Activated CD4-positive, alpha-beta T cell treated with anti-CD3 and anti-CD28 coated beads, Interleukin-2, amount 50 U/mL, for 1 hour (primary cell): ENCODE results near the gene PRKCE.

Experiments
- DNase-seq: peaks from one replicate; pipeline ENCODE4 v3.0.0-alpha.2; 2020

PRKCE gene

GRCh38 chr2:46072101-46072820 is 420.8 kb downstream of the PRKCE start:
- DNase-seq, result no peak

- DNase-seq, result no peak
These were observed 422.1 kb downstream of the PRKCE start for GRCh38 chr2:46073540-46074046.

- DNase-seq, result no peak
These were observed 423.0 kb downstream of the PRKCE start for GRCh38 chr2:46074501-46074900.

- no peak for DNase-seq
These were observed 424.4 kb downstream of the PRKCE start for GRCh38 chr2:46075848-46076247.

- DNase-seq, result no peak
These were observed 424.8 kb downstream of the PRKCE start for GRCh38 chr2:46076251-46076650.

GRCh38 chr2:46076875-46077274 is 425.4 kb downstream of the PRKCE start:
- DNase-seq, result no peak

GRCh38 chr2:46077522-46078107 is 426.1 kb downstream of the PRKCE start:
- DNase-seq, result no peak

GRCh38 chr2:46079985-46080560 is 428.6 kb downstream of the PRKCE start:
- DNase-seq, result no peak

- no peak for DNase-seq
These were observed 431.3 kb downstream of the PRKCE start for GRCh38 chr2:46082531-46083485.

GRCh38 chr2:46086578-46087070 is 435.1 kb downstream of the PRKCE start:
- DNase-seq, result no peak

GRCh38 chr2:46087492-46087891 is 436.0 kb downstream of the PRKCE start:
- DNase-seq, result no peak

GRCh38 chr2:46091004-46091403 is 439.5 kb downstream of the PRKCE start:
- DNase-seq, result no peak

GRCh38 chr2:46091961-46092667 is 440.6 kb downstream of the PRKCE start:
- no peak for DNase-seq

GRCh38 chr2:46094689-46095088 is 443.2 kb downstream of the PRKCE start:
- no peak for DNase-seq

GRCh38 chr2:46095830-46096229 is 444.4 kb downstream of the PRKCE start:
- DNase-seq, result no peak

- DNase-seq, result no peak
These were observed 444.8 kb downstream of the PRKCE start for GRCh38 chr2:46096260-46096659.

- no peak for DNase-seq
These were observed 446.4 kb downstream of the PRKCE start for GRCh38 chr2:46097714-46098480.

GRCh38 chr2:46098621-46099062 is 447.2 kb downstream of the PRKCE start:
- no peak for DNase-seq

- DNase-seq, result no peak
These were observed 450.2 kb downstream of the PRKCE start for GRCh38 chr2:46101557-46102220.

- no peak for DNase-seq
These were observed 455.2 kb downstream of the PRKCE start for GRCh38 chr2:46106690-46107089.

GRCh38 chr2:46114996-46115395 is 463.5 kb downstream of the PRKCE start:
- no peak for DNase-seq
